MM.1S (cell line): ENCODE results near the gene ACTC1.

ENCODE experiments used
- EZH2 ChIP-seq: fragments of 300-600 bp; sonication (generic); optimal IDR thresholded peaks from 2 replicates; pipeline ENCODE3; 2017; ENCODE audit warnings: low read depth, mild to moderate bottlenecking, antibody characterized with exemption, low read length, mixed read lengths
- TF ChIP-seq, protein P1 (sequence below): fragments of 300-600 bp; sonication (generic); IDR thresholded peaks from 2 replicates; pipeline ENCODE4 v1.5.1; 2016; ENCODE audit warnings: antibody characterized with exemption, low read length, mixed read lengths

DNA sequence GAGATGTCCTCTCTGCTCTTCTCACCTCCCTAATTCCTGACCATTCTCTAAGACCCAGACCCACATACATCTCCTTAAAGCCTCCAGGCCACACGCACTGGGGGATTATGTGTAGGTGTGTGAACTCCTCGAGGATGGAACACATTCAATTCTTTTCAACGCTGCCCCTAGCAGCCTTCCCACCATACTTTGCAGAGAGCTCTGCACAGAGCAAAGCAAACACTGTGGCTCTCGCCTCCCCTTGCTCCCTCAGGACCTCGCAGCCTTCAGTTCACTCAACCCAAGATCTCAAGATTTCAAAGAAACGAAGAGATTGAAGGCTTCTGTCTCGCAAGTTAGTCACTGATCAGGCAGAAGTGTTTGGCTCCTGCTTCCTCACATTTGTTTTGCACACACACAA is 6.0 kb downstream of the ACTC1 start:
- TF ChIP-seq, protein P1, sequence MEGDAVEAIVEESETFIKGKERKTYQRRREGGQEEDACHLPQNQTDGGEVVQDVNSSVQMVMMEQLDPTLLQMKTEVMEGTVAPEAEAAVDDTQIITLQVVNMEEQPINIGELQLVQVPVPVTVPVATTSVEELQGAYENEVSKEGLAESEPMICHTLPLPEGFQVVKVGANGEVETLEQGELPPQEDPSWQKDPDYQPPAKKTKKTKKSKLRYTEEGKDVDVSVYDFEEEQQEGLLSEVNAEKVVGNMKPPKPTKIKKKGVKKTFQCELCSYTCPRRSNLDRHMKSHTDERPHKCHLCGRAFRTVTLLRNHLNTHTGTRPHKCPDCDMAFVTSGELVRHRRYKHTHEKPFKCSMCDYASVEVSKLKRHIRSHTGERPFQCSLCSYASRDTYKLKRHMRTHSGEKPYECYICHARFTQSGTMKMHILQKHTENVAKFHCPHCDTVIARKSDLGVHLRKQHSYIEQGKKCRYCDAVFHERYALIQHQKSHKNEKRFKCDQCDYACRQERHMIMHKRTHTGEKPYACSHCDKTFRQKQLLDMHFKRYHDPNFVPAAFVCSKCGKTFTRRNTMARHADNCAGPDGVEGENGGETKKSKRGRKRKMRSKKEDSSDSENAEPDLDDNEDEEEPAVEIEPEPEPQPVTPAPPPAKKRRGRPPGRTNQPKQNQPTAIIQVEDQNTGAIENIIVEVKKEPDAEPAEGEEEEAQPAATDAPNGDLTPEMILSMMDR = no peak
- TF ChIP-seq EZH2 = no peak
